HFFc6 (cell line): ENCODE measurements around the gene ZNRF3. TPM values are rescaled to one million over a fixed set of nuclear protein-coding genes. Genes with fewer than 3 reads are reported as not detected.
"Not testable (repeated sequence)": the region's sequence is repeated elsewhere in the genome, so short reads cannot be mapped to it uniquely, and the experiment has no call there.

Experiments
- DNase-seq: peaks from one replicate; pipeline ENCODE4 v3.0.0-alpha.2; 2018
- H3K27ac Mint-ChIP-seq: 2 replicates; pipeline ENCODE4 v1.8.0; 2020; ENCODE audit warnings: mild to moderate bottlenecking, mixed read lengths
- H3K27me3 Mint-ChIP-seq: 2 replicates; pipeline ENCODE4 v1.8.0; 2021; ENCODE audit warnings: mild to moderate bottlenecking, moderate library complexity, mixed read lengths; ENCODE audit not compliant: insufficient read depth
- H3K36me3 Mint-ChIP-seq: 2 replicates; pipeline ENCODE4 v1.8.0; 2021; ENCODE audit warnings: low read depth, mixed read lengths
- H3K4me1 Mint-ChIP-seq: 2 replicates; pipeline ENCODE4 v1.8.0; 2020; ENCODE audit warnings: low read depth, mixed read lengths
- H3K4me3 Mint-ChIP-seq: 2 replicates; pipeline ENCODE4 v1.8.0; 2020; ENCODE audit warnings: mild to moderate bottlenecking, moderate library complexity, mixed read lengths
- H3K9me3 Mint-ChIP-seq: 2 replicates; pipeline ENCODE4 v1.8.0; 2020; ENCODE audit warnings: mild to moderate bottlenecking, mixed read lengths
- total RNA-seq, 6 experiments: library from RNA; stranded (reverse); fragmentation: NEBNext Ultra II Directional; extraction: Animal tissue kit (Norgen Biotek cat#: 25700); gene quantifications; 2 replicates in 1 of 6; 3 replicates in 5 of 6; pipeline ENCODE4 v1.2.3, GENCODE V29; 2021
- TF ChIP-seq, protein P1 (sequence below): fragments of 200-600 bp; sonication (generic); IDR thresholded peaks from 2 replicates; pipeline ENCODE4 v1.5.0; 2021; ENCODE audit warnings: antibody characterized with exemption, mild to moderate bottlenecking

The ZNRF3 gene
- total RNA-seq, 6 experiments from 2014 or later = 3.3 to 4.7 (median 3.6) TPM

DNA sequence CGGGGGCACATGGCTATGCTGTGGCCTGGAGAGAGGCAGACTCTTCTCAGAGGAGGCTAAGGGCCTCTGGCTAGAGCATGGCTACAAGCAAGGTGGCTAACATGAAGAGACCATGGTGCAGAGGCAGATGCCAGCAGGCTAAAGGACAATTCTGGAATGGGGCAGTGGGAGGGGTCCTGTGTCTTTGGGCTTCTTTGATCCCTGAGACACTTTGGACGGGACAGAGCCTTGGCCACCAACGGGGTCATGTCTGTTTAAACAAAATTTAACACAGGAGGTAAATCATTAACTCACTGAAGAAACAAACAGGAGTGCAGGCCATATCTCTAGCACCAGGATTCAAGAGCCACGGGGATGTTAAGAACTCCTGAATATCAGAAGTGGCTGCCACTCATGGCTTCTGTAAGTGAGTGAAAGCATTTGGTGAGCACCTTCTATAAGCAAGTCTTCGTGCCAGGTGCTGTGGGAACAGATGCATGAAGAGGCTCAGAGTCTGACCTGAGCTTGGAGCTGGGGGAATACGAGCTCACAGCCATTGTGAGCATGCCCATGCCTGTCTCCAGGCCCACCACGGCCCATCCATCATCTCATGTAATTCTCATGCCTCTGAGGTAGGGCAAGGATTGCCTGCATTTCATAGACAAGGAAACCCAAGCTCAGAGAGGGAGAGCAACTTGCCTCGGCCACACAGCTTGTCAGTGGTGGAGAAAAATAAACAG lies 18.3 kb upstream of the ZNRF3 start:
- Mint-ChIP-seq H3K9me3 (no peaks in the 10 kb centered on the region), H3K27ac (no peak overlapping the region), H3K4me3 (no peak overlapping the region), H3K4me1 (no peaks in the 10 kb centered on the region), H3K36me3 (no peaks in the 10 kb centered on the region), H3K27me3 (peaks cover 4% of the 10 kb centered on the region)
- TF ChIP-seq, protein P1, sequence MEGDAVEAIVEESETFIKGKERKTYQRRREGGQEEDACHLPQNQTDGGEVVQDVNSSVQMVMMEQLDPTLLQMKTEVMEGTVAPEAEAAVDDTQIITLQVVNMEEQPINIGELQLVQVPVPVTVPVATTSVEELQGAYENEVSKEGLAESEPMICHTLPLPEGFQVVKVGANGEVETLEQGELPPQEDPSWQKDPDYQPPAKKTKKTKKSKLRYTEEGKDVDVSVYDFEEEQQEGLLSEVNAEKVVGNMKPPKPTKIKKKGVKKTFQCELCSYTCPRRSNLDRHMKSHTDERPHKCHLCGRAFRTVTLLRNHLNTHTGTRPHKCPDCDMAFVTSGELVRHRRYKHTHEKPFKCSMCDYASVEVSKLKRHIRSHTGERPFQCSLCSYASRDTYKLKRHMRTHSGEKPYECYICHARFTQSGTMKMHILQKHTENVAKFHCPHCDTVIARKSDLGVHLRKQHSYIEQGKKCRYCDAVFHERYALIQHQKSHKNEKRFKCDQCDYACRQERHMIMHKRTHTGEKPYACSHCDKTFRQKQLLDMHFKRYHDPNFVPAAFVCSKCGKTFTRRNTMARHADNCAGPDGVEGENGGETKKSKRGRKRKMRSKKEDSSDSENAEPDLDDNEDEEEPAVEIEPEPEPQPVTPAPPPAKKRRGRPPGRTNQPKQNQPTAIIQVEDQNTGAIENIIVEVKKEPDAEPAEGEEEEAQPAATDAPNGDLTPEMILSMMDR = no peak
- DNase-seq = no peak

DNA sequence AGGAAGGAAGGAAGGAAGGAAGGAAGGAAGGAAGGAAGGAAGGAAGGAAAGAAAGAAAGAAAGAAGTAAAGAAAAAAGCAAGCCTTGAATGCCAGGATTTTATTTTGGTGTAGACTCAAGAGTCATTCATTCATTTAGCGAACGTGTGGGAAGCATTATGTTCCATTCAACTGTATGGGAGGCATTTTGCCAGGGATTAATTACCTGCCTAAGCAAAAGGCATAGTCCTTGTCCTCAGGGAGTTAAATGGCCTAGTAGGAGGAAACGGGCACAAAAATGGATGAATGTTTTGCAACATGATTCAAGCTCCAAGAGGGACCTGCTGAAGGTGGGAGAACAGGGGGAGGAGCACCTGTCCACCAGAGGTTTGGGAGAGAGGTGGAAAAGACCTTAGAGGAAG lies 16.2 kb upstream of the ZNRF3 start:
- DNase-seq = no peak
- H3K9me3 Mint-ChIP-seq = no peaks in the 10 kb centered on the region
- H3K4me1 Mint-ChIP-seq = no peaks in the 10 kb centered on the region
- H3K4me3 Mint-ChIP-seq = no peak overlapping the region
- no peaks in the 10 kb centered on the region for H3K36me3 Mint-ChIP-seq
- H3K27ac Mint-ChIP-seq = no peak overlapping the region
- H3K27me3 Mint-ChIP-seq = peaks cover 4% of the 10 kb centered on the region
- TF ChIP-seq, protein P1 = no peak

DNA sequence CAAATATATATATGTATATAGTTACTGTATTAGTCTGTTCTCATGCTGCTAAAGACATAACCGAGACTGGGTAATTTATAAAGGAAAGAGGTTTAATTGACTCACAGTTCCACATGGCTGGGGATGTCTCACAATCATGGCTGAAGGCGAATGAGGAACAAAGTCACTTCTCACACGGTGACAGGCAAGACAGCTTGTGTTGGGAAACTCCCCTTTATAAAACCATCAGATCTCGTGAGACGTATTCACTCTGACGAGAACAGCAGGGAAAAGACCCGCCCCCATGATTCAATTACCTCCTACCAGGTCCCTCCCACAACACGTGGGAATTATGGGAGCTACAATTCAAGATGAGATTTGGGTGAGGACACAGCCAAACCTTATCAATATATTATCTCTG lies 15.0 kb upstream of the ZNRF3 start:
- H3K27ac Mint-ChIP-seq, H3K27me3 Mint-ChIP-seq, DNase-seq, H3K4me1 Mint-ChIP-seq, H3K4me3 Mint-ChIP-seq, H3K9me3 Mint-ChIP-seq, H3K36me3 Mint-ChIP-seq: not testable (repeated sequence)

DNA sequence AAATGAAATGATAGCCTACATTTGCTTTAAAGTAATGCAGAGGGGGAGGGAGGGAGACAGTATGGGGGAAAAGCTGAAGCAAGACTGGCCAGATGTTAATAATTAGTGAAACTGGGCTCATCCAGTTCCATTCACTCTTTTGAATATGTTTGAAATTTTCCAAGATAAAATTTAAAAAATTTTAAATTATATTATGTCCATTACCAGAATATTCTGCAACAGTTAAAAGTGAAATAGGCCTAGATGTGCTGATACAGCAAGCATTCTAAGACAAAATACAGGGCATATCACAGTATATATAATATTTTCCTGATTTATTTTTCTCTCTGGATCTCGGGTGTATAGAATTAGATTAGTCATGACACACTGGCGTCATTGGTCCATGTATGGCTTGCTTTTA lies 13.6 kb upstream of the ZNRF3 start:
- H3K4me3 Mint-ChIP-seq = no peak overlapping the region
- no peak overlapping the region for H3K27ac Mint-ChIP-seq
- no peaks in the 10 kb centered on the region for H3K4me1 Mint-ChIP-seq
- DNase-seq = no peak
- TF ChIP-seq, protein P1 = no peak
- peaks cover 7% of the 10 kb centered on the region for H3K27me3 Mint-ChIP-seq
- no peaks in the 10 kb centered on the region for H3K9me3 Mint-ChIP-seq
- no peaks in the 10 kb centered on the region for H3K36me3 Mint-ChIP-seq

DNA sequence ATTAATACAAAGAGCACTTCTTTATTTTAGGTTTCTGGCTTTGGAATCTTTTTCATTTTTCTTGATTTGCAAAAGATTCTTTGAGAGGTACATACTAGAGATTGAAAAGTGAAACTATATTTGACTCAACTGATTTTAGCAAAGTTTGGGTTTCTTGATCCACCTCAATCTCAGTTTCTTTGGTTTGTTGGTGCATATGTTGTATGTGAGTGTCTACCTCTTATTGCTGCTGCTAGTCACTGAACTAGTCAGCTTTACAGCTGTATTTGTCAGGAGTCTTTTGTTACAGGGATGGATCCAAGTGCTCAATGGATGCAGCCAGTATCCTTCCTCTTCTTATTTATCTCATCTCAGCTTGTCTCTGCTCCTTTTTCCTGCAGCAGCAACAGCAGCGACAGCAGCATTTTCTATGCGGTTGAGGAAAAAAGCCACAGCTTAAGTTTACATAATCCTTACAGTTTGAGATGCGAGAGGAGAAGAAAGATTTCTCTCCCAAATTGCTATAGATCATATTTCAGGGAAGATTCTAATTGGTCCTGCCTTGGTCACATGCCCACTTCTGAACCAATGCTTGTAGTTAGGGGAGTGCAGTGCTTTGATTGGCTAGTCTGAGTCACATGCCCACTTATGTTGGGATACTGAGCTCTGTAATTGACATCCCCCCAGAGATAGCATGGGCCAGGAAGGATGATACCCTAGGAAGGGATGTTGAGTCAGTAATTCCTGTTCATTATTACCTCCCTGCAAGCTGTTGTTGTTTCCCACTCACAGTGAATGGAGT lies 10.0 kb upstream of the ZNRF3 start:
- Mint-ChIP-seq H3K4me3 (peak overlapping the region; percentile 12; the same call in 1 of the 2 replicates), H3K36me3 (no peaks in the 10 kb centered on the region), H3K9me3 (no peaks in the 10 kb centered on the region), H3K27ac (no peak overlapping the region), H3K27me3 (peaks cover 3% of the 10 kb centered on the region; the same call in 1 of the 2 replicates), H3K4me1 (peaks cover 2% of the 10 kb centered on the region; the same call in 1 of the 2 replicates)
- TF ChIP-seq, protein P1 = no peak
- no peak for DNase-seq

DNA sequence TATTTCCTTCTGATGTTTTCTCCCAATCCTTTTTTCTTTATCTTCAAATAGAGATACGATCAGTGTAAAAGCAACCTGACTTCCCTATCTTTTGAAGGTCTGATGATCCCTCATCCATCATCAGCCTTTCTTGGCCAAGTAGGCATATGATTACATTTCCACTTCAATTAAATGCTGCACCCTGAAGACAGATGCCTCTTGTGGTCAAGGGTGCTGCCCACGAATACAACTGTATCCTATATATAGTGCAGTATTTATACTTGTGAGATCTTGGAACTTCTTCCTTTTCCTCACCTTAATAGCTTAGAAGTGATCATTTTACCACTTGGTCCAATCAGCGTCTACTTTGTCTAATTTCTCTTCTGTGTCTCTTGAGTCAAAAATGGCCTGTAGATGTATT lies 9.3 kb upstream of the ZNRF3 start:
- Mint-ChIP-seq H3K4me3 (no peak overlapping the region), H3K4me1 (peaks cover 6% of the 10 kb centered on the region; the same call in 1 of the 2 replicates), H3K27me3 (peaks cover 3% of the 10 kb centered on the region; the same call in 1 of the 2 replicates), H3K27ac (no peak overlapping the region), H3K36me3 (no peaks in the 10 kb centered on the region), H3K9me3 (no peaks in the 10 kb centered on the region)
- no peak for DNase-seq
- TF ChIP-seq, protein P1 = no peak
